Superior temporal gyrus (tissue), 1 donor: ENCODE results near the gene JCAD.
"Not testable (repeated sequence)": the region's sequence is repeated elsewhere in the genome, so short reads cannot be mapped to it uniquely, and the experiment has no call there.

Source experiments
- DNase-seq: peaks from one replicate; pipeline ENCODE4 v3.0.0-alpha.2; 2016; ENCODE audit errors: extremely low spot score

The JCAD gene

GRCh38 chr10:29991382-29991781 is 68.0 kb downstream of the JCAD start:
- DNase-seq = no peak

- no peak for DNase-seq
Measured at GRCh38 chr10:29987471-29987870, 71.9 kb downstream of the JCAD start.

- DNase-seq = no peak
Measured at GRCh38 chr10:29982997-29983648, 76.3 kb downstream of the JCAD start.

GRCh38 chr10:29981510-29981909 is 77.9 kb downstream of the JCAD start:
- DNase-seq = no peak

GRCh38 chr10:29980084-29980483 is 79.3 kb downstream of the JCAD start:
- no peak for DNase-seq

GRCh38 chr10:29979421-29979779 is 80.0 kb downstream of the JCAD start:
- not testable (repeated sequence) for DNase-seq

- no peak for DNase-seq
Measured at GRCh38 chr10:29977171-29977570, 82.2 kb downstream of the JCAD start.

GRCh38 chr10:29976134-29976533 is 83.3 kb downstream of the JCAD start:
- no peak for DNase-seq

GRCh38 chr10:29974773-29975172 is 84.6 kb downstream of the JCAD start:
- DNase-seq = no peak

- DNase-seq = no peak
Measured at GRCh38 chr10:29973921-29974320, 85.5 kb downstream of the JCAD start.

- no peak for DNase-seq
Measured at GRCh38 chr10:29970576-29970975, 88.8 kb downstream of the JCAD start.

GRCh38 chr10:29970012-29970396 is 89.4 kb downstream of the JCAD start:
- DNase-seq = no peak

GRCh38 chr10:29969255-29970011 is 90.0 kb downstream of the JCAD start:
- no peak for DNase-seq

- DNase-seq = no peak
Measured at GRCh38 chr10:29968585-29968984, 90.8 kb downstream of the JCAD start.

- DNase-seq = no peak
Measured at GRCh38 chr10:29966269-29966668, 93.1 kb downstream of the JCAD start.
